LoVo (cell line): ENCODE measurements around the gene GALNT15.

Source experiments
- DNase-seq: peaks from one replicate; pipeline ENCODE4 v3.0.0-alpha.2; 2016; ENCODE audit warnings: low spot score

The GALNT15 gene

DNA sequence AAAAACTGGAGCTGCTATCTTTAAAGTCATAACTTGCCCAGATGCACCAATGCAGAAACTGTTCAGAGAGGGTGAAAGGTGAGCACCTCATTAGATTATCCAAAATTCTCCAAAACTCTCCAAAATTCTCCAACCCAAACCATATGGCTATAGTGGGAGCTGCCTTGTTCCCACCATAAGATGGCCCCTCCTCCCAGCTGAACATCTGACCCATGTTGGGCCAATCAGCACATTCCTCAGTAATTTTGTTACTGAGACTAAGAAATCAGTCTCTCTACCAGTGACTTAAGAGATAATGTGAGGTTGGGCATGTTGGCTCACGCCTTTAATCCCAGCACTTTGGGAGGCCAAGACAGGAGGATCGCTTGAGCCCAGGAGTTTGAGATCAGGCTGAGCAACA lies 57.5 kb downstream of the GALNT15 start:
- no peak for DNase-seq

DNA sequence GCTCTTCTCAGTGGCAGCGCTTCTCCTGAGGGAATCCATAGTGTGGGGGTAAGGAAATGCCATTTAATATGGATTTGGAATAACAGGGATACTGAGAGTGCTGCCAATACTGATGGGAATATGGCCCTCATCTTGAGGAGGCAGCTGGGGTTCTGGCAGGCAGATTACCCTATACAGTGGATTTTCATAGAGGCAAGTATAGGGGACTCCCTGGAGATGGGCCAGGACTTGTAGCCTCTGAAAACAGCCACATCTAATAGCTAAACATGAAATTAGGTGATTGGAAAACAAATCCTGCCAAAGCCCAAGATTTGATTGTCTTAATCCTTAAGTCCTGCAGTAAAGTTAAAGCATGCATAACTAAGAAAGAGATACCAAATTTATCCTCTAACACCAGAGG lies 59.3 kb downstream of the GALNT15 start:
- no peak for DNase-seq

DNA sequence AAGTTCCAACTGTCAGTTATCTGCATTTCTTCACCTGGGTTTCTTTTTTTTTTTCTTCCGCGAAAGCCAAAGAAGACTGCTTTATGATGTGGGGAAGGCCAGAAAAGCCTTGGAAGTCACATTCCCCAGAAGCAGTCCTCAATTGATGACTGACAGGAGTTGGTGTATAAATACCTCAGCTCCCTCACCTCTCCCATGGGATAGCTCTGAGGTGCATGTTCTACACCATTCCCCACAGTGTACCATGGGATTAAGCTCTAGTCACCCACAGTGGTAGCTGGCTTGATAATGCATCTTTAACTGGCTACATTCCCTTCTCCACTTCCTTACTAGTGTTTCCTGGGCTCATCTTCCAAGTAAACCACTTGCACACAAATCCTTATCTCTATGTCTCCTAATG lies 59.8 kb downstream of the GALNT15 start:
- DNase-seq, result no peak

GRCh38 chr3:16236030-16236639 lies 61.7 kb downstream of the GALNT15 start:
- no peak for DNase-seq

DNA sequence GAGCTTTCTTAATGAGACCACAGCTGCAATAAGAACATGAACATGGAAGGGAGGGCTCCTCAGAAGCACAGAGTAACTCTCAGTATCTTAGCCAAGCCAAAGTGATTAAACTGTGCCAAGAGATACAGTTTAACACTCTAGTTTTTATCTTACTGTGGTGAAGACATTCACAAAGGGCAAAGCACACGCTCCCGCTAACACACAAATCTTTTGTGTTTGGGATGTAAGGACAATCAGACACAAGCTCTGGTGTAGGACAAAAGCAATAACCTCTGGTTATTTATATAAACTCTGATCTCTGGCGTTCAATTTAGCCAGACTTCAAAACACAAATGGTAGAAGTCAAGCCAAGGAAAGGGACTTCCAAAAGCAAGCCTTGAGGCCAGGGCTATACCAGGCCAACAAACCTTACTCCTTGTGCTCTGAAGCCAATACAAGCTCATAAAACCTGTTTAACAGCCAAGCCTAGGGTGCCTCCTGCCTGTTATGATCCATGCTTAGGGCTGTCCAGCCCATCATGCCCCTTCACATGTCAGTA lies 62.4 kb downstream of the GALNT15 start:
- DNase-seq, result no peak

DNA sequence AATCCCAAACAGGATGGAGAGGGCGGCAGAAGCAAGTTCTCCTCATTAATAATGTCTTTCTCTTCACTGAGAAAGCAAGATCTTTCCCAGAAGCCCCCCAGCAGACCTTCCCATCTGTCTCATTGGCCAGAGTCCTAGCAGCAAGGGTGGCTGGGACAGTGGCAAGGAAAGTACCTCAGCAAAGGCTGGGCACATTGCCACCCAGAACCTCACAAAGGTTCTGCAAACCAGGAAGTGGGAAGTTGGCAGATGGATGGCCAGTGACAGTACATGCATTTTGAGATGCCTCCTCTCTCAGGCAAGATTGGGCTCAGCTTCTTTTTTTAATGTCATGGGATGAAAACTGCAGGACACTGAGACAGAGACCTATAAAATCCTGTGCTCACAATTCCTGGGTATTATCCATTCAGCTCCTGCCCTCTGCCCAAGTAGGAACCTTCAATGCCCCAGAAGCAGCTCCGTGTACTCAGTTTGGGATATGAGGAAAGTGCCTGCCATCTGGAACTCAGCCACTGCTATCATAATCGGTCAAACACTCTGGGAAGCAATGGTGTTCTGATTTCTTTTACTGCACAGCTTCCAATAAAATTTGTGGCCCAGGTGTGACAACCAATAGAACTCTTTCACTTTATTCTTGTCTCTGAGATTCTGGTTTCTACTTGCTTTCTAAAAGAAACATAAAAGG lies 64.7 kb downstream of the GALNT15 start:
- DNase-seq, result no peak

DNA sequence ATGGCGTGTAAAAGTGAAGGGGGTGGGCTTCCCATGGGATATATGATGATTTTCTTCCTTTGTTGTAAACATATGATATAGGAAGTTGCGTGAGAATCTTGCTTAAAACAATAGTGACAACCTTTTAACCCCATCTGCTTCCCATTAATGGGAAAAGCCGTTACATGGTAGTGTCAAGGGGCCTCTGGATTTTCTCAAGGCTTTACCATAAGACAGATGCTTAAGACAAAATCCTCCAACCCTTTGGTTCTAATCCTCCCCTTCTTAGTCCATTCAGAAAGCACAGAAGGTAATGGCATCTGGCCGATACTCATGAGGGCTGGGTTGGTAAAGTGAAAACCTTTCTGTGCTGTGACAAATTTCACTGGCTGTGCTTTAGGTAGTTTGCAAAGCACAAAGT lies 65.3 kb downstream of the GALNT15 start:
- DNase-seq, result no peak

GRCh38 chr3:16240229-16241023 lies 65.9 kb downstream of the GALNT15 start:
- peak; percentile 11 for DNase-seq

GRCh38 chr3:16241225-16241624 lies 66.7 kb downstream of the GALNT15 start:
- DNase-seq, result no peak

DNA sequence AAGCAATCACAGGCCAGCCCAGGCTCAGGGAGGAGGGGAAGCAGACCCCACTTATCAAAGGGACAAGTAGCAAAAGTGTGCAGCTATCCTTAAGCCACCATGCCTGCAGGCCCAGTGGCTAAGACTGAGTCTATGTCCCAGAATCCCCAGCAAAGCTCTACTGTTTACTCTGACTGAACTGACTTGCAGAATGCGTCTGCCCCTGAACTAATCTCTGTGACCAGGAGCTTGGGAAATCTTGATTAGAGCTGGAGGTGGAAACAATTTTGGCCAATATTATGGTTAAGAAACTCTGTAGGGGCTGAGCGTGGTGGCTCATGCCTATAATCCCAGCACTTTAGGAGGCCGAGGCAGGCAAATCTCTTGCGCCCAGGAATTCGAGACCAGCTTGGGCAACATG lies 67.7 kb downstream of the GALNT15 start:
- DNase-seq, result no peak

DNA sequence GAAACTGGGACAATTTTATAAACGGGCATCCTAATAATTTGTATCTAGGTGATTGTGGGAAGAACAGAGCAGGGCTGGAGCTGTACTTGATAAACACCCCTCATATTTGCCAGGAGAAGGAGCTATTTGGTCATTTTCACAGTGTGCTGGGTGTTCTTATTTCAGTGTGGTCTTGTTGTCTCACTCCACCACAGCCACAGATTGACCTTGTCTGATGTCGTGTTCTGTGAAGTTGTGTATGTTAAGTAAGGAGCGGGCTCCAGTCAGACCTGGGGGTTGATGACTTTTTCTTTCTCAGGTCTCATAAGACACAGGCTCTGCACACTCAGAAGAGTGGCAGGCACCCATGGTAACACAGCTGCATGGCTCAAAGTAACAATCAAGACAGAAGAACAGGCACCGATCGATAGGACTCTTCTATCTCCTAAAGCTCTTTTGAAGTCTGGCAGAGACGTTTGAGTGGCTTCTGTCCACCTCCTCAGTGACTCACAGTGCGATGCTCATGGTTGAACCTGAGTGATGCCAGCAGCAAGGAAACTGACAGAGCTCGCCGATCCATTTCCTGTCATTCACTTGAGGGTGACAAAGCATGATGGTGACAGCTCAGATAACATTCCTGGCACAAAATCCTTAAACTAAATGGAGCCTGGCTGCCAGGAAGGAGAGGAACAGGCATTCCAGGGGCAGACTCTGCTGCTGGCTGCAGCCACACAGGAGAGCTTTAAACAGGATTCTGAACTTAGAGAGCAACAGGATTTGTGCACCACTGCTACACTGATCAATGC lies 69.4 kb downstream of the GALNT15 start:
- no peak for DNase-seq

DNA sequence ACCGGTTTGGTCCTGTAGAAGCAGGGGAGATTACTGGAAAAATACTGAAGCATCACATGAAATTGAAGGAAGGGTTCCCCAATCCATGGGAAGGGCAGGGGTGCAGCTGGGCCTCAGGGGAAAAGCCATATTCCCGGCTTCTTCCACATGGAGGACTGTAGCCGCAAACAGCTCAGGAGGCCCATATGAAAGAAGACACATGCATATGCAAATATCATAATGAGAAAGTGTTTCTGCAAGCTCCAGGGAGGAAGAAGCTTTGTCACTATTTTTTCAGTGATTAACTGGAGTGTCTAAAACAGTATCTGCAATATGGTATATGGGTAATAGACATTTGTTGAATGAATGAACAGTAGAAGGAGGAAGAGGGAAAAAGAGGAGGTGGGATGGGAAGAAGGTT lies 71.1 kb downstream of the GALNT15 start:
- DNase-seq, result no peak

- DNase-seq, result peak; percentile 82
Measured at GRCh38 chr3:16247282-16248061, 73.0 kb downstream of the GALNT15 start.

- no peak for DNase-seq
Measured at GRCh38 chr3:16248556-16248955, 74.1 kb downstream of the GALNT15 start.

DNA sequence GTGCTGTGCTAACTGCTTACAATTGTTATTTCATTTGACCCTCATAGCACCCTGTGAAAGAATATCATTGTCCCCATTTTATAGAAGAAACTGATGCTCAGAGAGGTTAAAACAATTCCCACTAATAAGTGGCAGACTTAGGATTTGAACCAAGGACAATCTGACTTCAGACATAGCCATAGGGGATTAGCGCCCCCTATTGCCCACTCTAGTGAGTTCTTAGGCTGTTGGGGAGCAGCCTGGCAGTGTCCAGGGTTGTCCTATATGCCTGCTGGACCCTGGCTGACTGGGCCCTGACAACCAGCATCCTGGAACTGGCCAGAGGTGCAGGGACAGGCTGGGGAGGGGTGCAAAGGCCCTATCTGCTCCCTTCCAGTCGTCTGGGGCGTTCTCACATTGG lies 74.9 kb downstream of the GALNT15 start:
- no peak for DNase-seq

- no peak for DNase-seq
Measured at GRCh38 chr3:16249886-16250285, 75.4 kb downstream of the GALNT15 start.

DNA sequence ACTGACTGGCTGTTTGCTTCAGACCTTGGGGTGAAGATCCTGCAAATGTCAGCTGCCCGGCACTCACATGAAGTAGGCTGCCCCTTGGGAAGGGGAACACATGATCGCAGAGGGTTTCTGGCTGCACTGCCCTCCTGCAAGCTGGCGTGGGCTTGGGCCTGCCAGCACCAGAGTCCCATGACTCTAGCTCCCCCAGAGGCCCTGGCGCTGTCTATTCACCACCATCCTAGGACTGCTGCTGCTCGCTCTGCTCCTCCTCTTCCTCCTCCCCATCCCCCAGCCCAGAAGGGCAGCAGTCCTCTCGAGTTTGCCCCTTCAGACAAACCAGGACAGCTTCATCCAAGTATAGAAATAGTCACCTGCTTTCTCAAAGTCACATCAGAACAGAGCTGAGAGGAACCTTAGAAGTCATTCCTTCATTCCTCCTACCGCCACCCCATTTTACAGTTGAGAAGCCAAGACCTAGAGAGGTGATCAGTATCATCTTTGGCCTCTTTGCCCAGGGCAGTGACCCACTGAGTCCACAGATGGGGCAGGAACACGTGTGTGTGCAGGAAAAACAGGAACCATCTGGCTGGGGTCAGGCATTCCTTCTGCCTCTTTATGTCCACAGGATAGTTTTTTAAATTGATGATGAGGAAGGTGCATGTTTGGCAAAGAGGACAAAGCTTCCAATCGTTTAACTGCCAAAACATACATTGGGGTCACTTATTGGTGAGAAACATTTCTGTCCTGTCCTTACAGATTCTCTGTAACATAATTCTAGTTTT lies 77.0 kb downstream of the GALNT15 start:
- DNase-seq, result no peak

- peak; percentile 20 for DNase-seq
Measured at GRCh38 chr3:16252243-16252978, 77.9 kb downstream of the GALNT15 start.

GRCh38 chr3:16252988-16253387 lies 78.5 kb downstream of the GALNT15 start:
- no peak for DNase-seq

- no peak for DNase-seq
Measured at GRCh38 chr3:16253601-16254000, 79.1 kb downstream of the GALNT15 start.
